Lung (tissue), 12 donors: ENCODE measurements around the gene SPON2. TPM values are rescaled to one million over a fixed set of nuclear protein-coding genes. Genes with fewer than 3 reads are reported as not detected.

Experiments
- ATAC-seq: fragments of 200-7000 bp; cut with Tn5 transposase; one replicate; pipeline ENCODE4 v1.9.1; 2020; ENCODE audit warnings: moderate number of reproducible peaks; ENCODE audit not compliant: insufficient read depth, low FRiP score
- DNase-seq, 3 donors: peaks; one replicate each; pipeline ENCODE4 v3.0.0-alpha.2; 2013 to 2017
- H3K27ac ChIP-seq, 2 donors: one replicate each; pipeline ENCODE4 v1.5.1; 2013; ENCODE audit warnings: mild to moderate bottlenecking in 2 of 2, moderate library complexity in 2 of 2, control low read depth in 1 of 2, inconsistent platforms in 1 of 2, low read depth in 1 of 2, low read length in 1 of 2
- H3K27me3 ChIP-seq, 3 donors: one replicate each; pipeline ENCODE4 v1.5.1; 2013; ENCODE audit warnings: low read length in 2 of 3; ENCODE audit not compliant: control insufficient read depth in 3 of 3, insufficient read depth in 3 of 3
- H3K36me3 ChIP-seq, 4 donors: one replicate each; pipeline ENCODE4 v1.5.1; 2013; ENCODE audit warnings: low read length in 4 of 4, mild to moderate bottlenecking in 1 of 4, moderate library complexity in 1 of 4; ENCODE audit not compliant: control insufficient read depth in 4 of 4, insufficient read depth in 4 of 4
- H3K4me1 ChIP-seq, 5 donors: one replicate each; pipeline ENCODE4 v1.5.1; 2013; ENCODE audit warnings: low read length in 5 of 5, mild to moderate bottlenecking in 2 of 5, moderate library complexity in 1 of 5; ENCODE audit not compliant: control insufficient read depth in 5 of 5, insufficient read depth in 5 of 5
- H3K4me3 ChIP-seq: one replicate; pipeline ENCODE4 v1.5.1; 2013; ENCODE audit warnings: mild to moderate bottlenecking, control low read depth, moderate library complexity
- H3K9ac ChIP-seq, 2 donors: one replicate each; pipeline ENCODE4 v1.5.1; 2013; ENCODE audit warnings: low read length in 2 of 2, control low read depth in 1 of 2; ENCODE audit not compliant: insufficient read depth in 1 of 2
- H3K9me3 ChIP-seq, 4 donors: one replicate each; pipeline ENCODE4 v1.5.1; 2013; ENCODE audit warnings: low read length in 3 of 4, mild to moderate bottlenecking in 1 of 4, moderate library complexity in 1 of 4; ENCODE audit not compliant: control insufficient read depth in 4 of 4, insufficient read depth in 3 of 4
- WGBS, 2 donors: extraction: QIAGEN DNeasy Blood & Tissue Kit; methylation state at CpG; one replicate each; pipeline ENCODE4 v1.1.7; 2013; 5-methylcytosine and 5-hydroxymethylcytosine counted together
- polyA plus RNA-seq, 2 donors: library from polyadenylated mRNA; stranded (reverse); fragments of 200-250 nt; gene quantifications; one replicate each; pipeline ENCODE4 v1.2.1, GENCODE V29; 2013
- total RNA-seq, 2 donors: library from RNA; depleted of rRNA in 1 of 2; stranded (reverse); fragments of >200 nt in 1 of 2; gene quantifications; one replicate each; pipeline ENCODE4 v1.2.1, GENCODE V29; 2014 to 2021
- TF ChIP-seq, protein P1 (sequence below): IDR thresholded peaks from 2 replicates; pipeline ENCODE4 v1.5.1; 2012; ENCODE audit warnings: mild to moderate bottlenecking; ENCODE audit errors: control extremely low read depth, extremely low read depth
- donor health status: control.
- donor health status: control.
- donor health status: Bipolar disorder and iron deficiency.
- donor health status: healthy.
- donor health status: DM: yes; HTN: yes; CAD: no.

Gene SPON2
- total and polyA plus RNA-seq, 4 donors: 21.0 to 106 (median 68.5) TPM

GRCh38 chr4:1179976-1180375 is 7.6 kb upstream of the SPON2 start:
- DNase-seq: no peak
- H3K4me3 ChIP-seq: no peak overlapping the region
- TF ChIP-seq, protein P1, sequence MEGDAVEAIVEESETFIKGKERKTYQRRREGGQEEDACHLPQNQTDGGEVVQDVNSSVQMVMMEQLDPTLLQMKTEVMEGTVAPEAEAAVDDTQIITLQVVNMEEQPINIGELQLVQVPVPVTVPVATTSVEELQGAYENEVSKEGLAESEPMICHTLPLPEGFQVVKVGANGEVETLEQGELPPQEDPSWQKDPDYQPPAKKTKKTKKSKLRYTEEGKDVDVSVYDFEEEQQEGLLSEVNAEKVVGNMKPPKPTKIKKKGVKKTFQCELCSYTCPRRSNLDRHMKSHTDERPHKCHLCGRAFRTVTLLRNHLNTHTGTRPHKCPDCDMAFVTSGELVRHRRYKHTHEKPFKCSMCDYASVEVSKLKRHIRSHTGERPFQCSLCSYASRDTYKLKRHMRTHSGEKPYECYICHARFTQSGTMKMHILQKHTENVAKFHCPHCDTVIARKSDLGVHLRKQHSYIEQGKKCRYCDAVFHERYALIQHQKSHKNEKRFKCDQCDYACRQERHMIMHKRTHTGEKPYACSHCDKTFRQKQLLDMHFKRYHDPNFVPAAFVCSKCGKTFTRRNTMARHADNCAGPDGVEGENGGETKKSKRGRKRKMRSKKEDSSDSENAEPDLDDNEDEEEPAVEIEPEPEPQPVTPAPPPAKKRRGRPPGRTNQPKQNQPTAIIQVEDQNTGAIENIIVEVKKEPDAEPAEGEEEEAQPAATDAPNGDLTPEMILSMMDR: no peak
- WGBS, 2 donors: 91 to 100% methylated on average over 1 of the region's 1 CpG
- H3K27me3 ChIP-seq: no peaks in the 10 kb centered on the region
- H3K27ac ChIP-seq: no peak overlapping the region
- no peak overlapping the region for H3K9ac ChIP-seq
- no peak for ATAC-seq
- no peaks in the 10 kb centered on the region for H3K36me3 ChIP-seq
- peaks cover 0 to 3% (median 0%) of the 10 kb centered on the region in 5 donors for H3K4me1 ChIP-seq
- peaks cover 0 to 8% (median 2%) of the 10 kb centered on the region in 4 donors for H3K9me3 ChIP-seq

DNA sequence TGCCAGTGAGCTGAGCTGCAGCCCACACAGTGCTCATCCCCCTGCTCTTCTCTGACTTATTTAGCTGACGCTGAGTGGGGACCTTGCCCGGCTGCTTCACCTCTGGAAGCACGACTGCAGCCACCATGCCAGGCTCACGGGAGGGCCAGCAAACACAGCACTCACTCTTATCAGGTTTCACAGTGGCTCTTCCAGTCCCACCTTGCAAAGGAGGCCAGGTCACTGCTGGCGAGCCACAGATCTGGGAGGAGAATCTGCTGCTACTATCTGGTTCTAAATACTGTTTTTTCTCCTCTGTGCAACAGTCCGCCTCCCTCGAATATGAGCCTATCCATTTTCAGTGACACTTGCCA is 6.7 kb upstream of the SPON2 start:
- ATAC-seq (no peak), DNase-seq (no peak)
- Histone ChIP-seq H3K9ac (no peak overlapping the region), H3K9me3 (peaks cover 0 to 8% (median 2%) of the 10 kb centered on the region in 4 donors), H3K4me1 (peaks cover 0 to 8% (median 0%) of the 10 kb centered on the region in 5 donors), H3K27ac (no peak overlapping the region), H3K4me3 (no peak overlapping the region), H3K27me3 (no peaks in the 10 kb centered on the region), H3K36me3 (no peaks in the 10 kb centered on the region)
- TF ChIP-seq, protein P1: no peak
- 64 to 79% methylated on average over 7 of the region's 7 CpGs for WGBS, 2 donors

DNA sequence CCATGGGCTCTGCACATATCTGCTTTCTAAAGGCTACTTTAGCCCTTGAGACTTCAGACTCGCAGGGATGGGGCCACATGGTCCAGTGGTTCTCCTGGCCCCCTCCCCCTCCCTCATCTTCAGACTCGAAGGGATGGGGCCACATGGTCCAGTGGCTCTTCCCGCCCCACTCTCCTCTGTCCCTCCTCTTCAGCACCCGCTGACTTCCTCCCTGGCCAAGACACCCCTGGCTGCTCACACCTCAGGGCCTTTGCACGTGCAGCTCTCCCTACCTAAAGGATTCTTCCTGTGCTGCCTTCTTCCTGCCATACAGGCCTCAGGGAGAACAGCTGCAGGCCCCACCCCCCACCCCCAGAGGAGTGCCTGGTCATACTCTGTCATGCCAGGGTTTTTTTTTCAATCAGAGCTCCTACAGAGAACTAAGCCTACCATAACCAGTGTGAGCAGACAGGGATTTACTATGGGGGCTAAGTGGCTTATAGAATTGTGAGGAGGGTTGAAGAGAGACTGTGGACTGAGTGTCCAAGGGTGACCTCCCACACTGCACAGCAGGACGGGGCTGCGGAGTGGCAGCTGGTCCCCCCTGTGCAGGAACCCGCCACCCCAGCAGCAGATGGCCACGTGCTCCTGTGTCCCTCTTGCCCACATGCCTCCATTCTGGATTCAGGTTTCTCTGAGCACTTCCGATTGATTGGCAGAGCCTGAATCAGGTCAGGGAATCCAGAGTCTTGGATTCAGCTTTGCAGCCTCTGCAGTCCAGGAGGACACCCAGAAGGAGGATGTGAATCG is 6.1 kb upstream of the SPON2 start:
- DNase-seq (no peak), ATAC-seq (no peak)
- Histone ChIP-seq H3K4me3 (no peak overlapping the region), H3K27ac (no peak overlapping the region), H3K9me3 (peaks cover 0 to 8% (median 2%) of the 10 kb centered on the region in 4 donors), H3K27me3 (peaks cover 0 to 2% (median 0%) of the 10 kb centered on the region in 3 donors), H3K36me3 (no peaks in the 10 kb centered on the region), H3K4me1 (peaks cover 0 to 13% (median 0%) of the 10 kb centered on the region in 5 donors), H3K9ac (no peak overlapping the region)
- 89 to 91% methylated on average over 11 of the region's 11 CpGs for WGBS, 2 donors
- TF ChIP-seq, protein P1: no peak
